Inferior parietal cortex (tissue), 1 donor: Measurements from ENCODE around the gene PSMD4.

Experiments
- DNase-seq: peaks from one replicate; pipeline ENCODE4 v3.0.0-alpha.2; 2016; ENCODE audit errors: extremely low spot score

PSMD4 gene

DNA sequence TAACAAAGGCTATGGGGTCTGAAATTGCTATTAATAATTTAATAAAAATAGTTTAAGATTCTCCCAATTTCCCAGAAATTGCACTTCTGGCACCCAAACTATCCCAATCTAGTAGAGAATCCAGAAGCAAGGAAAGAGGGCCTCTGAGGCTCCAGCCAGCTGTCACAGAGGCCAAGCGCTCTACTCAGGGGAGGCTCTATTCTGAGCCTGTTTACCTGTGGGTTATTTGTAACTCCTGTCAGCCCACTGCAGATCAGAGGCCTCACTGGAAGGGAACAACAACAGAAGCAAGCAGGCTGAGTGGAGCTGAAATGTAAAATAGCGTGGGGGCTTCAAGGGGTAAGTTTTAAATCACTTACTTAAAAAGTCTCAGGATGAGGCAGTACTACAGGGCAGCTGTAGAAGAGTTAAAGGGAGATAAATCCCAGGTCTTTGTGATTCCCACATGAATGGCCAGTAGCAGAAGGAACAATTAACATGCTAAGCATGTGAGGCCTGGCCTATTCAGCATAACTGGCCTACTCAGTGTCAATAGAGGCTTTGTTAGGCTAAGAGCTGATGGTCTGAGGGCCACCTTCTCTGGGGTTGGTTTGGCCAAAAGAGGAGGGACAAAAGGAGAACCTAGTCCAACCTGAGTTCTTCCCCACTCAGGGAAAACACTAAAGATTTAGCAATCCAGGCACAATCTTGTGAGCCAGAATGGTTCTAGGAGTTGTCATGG lies 40.4 kb downstream of the PSMD4 start:
- peak; percentile 69 for DNase-seq

- DNase-seq: no peak
Observed at GRCh38 chr1:151309811-151310323, 55.3 kb downstream of the PSMD4 start.

DNA sequence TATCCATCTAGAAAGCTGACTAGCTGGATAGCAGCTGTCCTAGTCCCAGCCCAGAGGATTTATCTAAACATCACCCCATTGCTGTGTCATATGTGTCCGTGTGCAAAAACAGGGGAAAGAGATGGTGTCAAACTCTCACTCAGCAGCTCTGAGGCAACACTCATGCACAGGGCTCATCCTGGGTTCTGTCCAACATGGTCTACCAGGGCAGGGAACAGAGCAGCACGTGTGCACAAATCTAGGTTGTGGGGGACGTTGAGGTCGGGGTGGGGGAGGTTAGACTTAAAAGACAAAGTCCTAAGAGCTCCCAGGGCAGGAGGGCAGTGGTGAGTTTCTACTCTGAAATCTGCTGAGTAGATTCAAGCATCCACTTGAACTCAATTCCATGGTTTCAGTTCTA lies 56.5 kb downstream of the PSMD4 start:
- no peak for DNase-seq

GRCh38 chr1:151311589-151312331 lies 57.2 kb downstream of the PSMD4 start:
- peak; percentile 76 for DNase-seq

DNA sequence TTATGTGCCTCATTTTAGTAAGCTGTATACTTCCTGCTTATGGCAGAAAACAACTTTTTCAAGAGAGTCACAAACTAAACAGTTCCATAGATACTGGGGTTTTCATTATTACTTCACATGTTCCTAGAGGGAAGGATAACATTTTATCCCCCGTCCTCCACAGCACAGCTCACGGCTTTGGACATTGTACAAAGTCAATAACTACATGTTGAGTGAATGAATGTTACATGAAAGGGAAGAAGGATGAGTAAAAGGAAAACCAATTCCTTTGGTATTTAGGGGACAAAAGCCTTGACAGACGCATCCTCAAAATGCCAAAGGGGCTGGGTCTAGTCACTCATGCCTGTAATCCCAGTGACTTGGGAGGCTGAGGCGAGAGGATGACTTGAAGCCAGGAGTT lies 57.9 kb downstream of the PSMD4 start:
- no peak for DNase-seq

GRCh38 chr1:151312826-151313225 lies 58.3 kb downstream of the PSMD4 start:
- DNase-seq: no peak

- no peak for DNase-seq
Observed at GRCh38 chr1:151313501-151313900, 59.0 kb downstream of the PSMD4 start.

DNA sequence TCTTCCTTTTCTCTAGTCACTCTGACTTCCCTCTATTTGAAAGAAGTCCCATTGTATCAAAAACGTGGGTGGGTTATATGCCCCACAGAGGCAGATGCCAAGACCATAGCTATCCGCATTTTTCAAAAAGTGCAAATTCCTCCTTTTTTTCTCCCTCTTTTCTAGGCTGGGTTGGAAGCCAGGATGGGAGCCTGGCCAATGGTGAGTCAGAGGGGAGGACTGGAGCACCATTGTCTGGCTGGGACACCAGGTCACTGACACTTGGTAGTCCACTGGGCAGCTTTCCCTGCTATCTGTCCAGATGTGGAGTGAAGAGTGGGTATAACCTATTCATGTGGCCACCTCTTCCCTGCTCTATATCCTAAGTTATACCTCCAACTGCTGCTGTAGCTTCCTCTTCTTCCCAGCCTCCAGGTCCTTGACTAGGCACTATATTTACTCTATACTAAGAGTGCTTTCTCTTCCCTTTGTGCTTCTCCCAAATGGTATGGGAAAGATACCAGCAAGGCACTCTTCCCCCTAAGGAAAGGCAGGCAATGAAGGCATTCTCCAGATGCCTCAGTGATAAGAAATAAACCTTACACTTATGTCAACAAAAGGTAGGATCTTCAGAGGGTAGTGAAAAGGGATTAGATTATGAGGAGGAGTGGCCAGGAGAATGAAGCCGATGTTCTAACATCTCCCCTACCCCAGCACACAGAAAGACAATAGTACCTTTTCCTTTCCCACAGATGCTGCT lies 59.8 kb downstream of the PSMD4 start:
- DNase-seq: peak; percentile 92

- no peak for DNase-seq
Observed at GRCh38 chr1:151315565-151316235, 61.2 kb downstream of the PSMD4 start.
